Skeletal muscle tissue (tissue), 4 donors: ENCODE data around the gene RAC3. TPM values are rescaled to one million over a fixed set of nuclear protein-coding genes. Genes with fewer than 3 reads are reported as not detected.

Experiments used
- H3K27ac ChIP-seq: one replicate; pipeline ENCODE4 v1.7.0; 2013; ENCODE audit warnings: mild to moderate bottlenecking, low read depth, low read length, inconsistent platforms
- H3K27me3 ChIP-seq, 3 donors: one replicate each; pipeline ENCODE4 v1.7.0; 2013; ENCODE audit warnings: low read length in 3 of 3; ENCODE audit not compliant: control insufficient read depth in 3 of 3, insufficient read depth in 3 of 3
- H3K36me3 ChIP-seq, 3 donors: one replicate each; pipeline ENCODE4 v1.7.0; 2013; ENCODE audit warnings: low read length in 3 of 3; ENCODE audit not compliant: control insufficient read depth in 3 of 3, insufficient read depth in 3 of 3
- H3K4me1 ChIP-seq, 3 donors: one replicate each; pipeline ENCODE4 v1.7.0; 2013; ENCODE audit warnings: low read length in 3 of 3, mild to moderate bottlenecking in 3 of 3; ENCODE audit not compliant: control insufficient read depth in 3 of 3, insufficient read depth in 3 of 3
- H3K4me3 ChIP-seq, 3 donors: one replicate each; pipeline ENCODE4 v1.7.0; 2013; ENCODE audit warnings: low read length in 3 of 3
- H3K9ac ChIP-seq, 3 donors: one replicate each; pipeline ENCODE4 v1.7.0; 2013; ENCODE audit warnings: low read length in 3 of 3, mild to moderate bottlenecking in 3 of 3, moderate library complexity in 2 of 3, low read depth in 1 of 3
- H3K9me3 ChIP-seq, 3 donors: one replicate each; pipeline ENCODE4 v1.7.0; 2013; ENCODE audit warnings: low read length in 3 of 3; ENCODE audit not compliant: control insufficient read depth in 3 of 3
- total RNA-seq: library from RNA; depleted of rRNA; stranded (reverse); fragments of >200 nt; gene quantifications from one replicate; pipeline ENCODE4 v1.2.3, GENCODE V29; 2014
- donor health status: Osteomylitis.

RAC3 gene
- total RNA-seq, 1 donor from 2014 or later: 8.4 TPM

DNA sequence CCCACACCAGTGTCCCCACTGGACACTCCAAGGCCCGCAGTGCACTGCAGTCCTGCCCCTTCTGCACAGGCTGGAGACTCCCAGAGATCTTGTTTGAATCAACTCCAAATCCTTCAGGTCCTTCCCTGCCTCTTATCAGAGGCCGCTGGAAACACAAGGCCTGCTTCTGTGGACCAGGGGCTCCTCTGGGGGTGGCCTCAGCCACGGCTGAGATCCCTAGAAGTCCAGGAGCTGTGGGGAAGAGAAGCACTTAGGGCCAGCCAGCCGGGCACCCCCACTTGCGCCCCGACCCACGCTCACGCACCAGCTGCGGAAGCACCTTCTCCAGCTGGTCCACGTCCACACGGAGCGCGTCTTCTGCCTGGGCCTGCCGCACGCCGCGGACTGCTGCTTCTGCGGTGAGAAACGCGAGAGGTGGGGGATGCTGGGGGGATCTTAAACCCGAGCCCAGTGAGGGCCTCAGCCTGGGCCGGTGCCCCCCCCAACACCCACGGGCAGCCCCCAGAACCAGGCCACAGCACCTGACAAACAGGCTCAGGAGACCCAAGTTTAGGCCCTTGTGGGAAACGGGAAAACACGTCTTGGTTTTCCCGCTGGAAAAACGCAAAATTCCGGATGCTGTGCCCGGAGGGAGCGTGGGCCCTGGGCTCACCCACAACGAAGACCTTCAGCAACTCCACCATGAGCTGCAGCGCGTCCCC is 12.3 kb upstream of the RAC3 start:
- Histone ChIP-seq H3K27me3 (no peaks in the 10 kb centered on the region), H3K4me1 (peaks cover 45 to 59% (median 57%) of the 10 kb centered on the region in 3 donors), H3K36me3 (no peaks in the 10 kb centered on the region), H3K27ac (peak overlapping the region; percentile 25), H3K9me3 (no peaks in the 10 kb centered on the region), H3K4me3 (no peak overlapping the region), H3K9ac (peak overlapping the region in 2 of 3 donors; percentile 20 to 54)

DNA sequence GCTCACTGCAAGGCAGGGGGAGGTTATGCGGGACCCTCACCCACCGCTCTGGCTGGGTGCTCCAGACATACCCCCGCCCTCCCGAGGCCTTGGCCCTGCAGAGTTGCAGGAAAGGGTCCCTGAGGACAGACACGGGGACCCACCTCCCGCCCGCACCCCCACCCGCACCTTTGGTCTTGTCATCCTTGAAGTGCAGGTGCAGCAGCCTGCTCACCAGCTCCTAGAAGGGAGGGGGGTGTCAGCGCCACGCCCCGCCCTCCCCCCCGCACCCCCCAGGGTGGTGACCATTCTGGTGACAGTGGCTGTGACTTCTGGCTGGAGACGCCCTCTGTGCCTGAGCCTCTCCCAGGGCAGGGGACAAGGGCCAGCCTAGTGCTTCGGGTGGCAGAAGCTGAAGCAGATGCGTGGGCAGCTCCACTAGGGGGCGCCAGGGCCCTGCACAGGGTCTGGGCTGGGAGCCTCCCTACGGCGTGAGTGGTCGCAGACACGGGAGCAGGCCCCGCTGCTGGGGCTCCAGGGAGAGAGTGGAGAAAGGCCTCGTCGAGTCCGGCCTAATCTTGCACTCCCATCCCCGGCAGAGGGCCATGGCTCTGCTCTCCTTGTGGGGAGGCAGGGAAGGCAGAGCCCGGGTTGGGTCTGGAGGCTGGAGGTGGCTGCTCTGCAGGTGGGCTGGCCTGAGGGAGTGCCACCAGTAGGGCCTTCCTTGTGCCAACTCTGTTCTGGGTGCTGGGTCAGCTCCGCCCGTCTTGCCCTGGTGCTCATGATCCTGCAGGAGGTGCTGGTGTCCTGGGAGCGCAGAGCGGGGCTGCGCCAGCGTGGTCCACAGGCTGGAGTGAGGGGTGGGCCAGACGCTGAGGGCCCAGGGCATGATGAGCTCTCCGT is 11.5 kb upstream of the RAC3 start:
- H3K27me3 ChIP-seq: no peaks in the 10 kb centered on the region
- H3K4me1 ChIP-seq: peaks cover 46 to 64% (median 61%) of the 10 kb centered on the region in 3 donors
- H3K4me3 ChIP-seq: no peak overlapping the region
- no peaks in the 10 kb centered on the region for H3K36me3 ChIP-seq
- H3K9me3 ChIP-seq: no peaks in the 10 kb centered on the region
- peak overlapping the region in 1 of 3 donors; percentile 54 for H3K9ac ChIP-seq
- no peak overlapping the region for H3K27ac ChIP-seq

DNA sequence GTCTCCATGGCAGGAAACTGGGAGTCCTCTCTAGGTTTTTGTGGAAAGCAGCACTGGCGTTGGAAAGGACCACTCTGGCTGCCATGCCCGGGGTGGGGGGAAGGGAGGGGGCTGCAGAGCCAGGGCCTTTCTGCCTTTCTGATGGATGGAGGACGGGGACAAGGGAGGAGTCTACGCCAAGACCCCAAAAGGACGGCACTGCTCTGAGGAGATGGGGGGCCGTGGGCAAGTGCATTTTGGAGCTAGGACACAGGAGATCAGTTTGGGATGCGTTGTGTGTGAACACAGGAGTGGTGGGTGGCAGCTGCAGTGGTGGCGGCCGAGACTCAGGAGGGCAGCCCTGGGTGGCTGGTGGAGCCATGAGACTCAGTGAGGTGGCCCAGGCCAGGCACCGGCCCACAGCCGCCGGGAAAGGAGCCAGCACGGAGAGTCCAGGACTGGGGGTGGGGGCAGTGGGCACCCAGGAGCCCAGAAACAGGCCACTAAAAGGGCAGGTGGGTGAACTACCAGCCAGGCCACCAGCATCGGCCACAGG is 10.8 kb upstream of the RAC3 start:
- H3K4me3 ChIP-seq: no peak overlapping the region
- peak overlapping the region in 1 of 3 donors; percentile 16 for H3K9ac ChIP-seq
- peaks cover 46 to 64% (median 61%) of the 10 kb centered on the region in 3 donors for H3K4me1 ChIP-seq
- no peaks in the 10 kb centered on the region for H3K27me3 ChIP-seq
- H3K36me3 ChIP-seq: no peaks in the 10 kb centered on the region
- no peaks in the 10 kb centered on the region for H3K9me3 ChIP-seq
- H3K27ac ChIP-seq: no peak overlapping the region

DNA sequence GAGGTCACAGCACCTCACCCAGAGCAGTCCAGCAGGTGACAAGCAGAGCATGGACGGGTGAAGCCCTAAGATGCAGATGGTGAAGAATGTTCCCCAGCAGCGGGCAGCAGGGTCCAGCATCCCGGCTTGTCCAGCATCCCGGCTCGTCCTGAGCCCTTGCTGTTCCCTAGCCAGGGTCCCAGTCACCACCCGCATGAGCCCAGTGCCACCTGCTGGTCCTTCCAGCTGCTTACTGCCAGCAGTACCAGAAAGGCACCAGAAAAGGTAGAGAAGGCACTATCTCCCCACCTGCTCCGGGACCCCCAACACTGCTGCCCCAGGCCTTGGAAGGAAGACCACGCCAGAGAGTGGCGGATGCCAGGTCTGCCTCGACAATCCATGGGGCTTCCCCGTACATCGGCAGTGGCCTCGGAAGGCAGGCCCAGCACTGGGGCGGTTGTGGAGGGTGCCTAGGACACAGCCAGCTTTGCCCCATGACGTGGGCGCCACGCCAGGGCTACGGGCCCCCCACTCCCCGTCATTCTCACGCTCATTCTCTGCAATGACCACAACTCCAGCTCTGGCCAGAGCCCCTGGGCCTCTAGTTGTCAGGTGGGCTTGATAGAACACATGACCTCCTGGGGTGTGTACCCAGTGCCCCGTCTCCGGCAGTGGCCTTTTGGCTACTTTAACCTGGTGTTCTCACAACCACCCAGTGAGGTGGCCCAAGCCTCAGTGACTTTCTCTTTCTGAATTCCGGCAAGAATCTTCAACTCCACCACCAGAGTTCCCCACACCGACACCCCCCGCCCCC is 10.2 kb upstream of the RAC3 start:
- Histone ChIP-seq H3K4me1 (peaks cover 46 to 64% (median 61%) of the 10 kb centered on the region in 3 donors), H3K36me3 (no peaks in the 10 kb centered on the region), H3K4me3 (peak overlapping the region in 2 of 3 donors; percentile 83 to 88), H3K9me3 (no peaks in the 10 kb centered on the region), H3K27ac (no peak overlapping the region), H3K27me3 (no peaks in the 10 kb centered on the region), H3K9ac (peak overlapping the region; percentile 81 to 89 (median 85))

DNA sequence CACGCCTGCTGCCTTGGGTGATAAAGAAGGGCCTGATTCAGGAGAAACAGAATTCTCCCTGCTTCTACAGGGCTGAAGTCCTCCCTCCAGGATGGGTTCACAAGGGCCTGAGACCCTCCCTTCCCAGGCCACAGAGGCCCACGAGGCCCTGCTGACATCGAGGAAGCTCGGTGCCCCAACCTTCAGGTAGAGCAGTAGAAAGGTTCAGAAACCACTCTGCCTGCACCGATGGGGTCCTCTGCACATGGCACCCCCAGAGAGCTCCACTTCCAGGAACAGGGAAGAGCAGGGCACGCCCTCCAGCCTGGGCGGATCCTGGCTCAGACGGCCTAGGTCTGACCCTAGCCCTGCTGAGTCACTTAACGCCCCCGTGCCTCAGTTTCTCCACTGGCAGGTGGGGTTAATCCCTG is 9.6 kb upstream of the RAC3 start:
- H3K9me3 ChIP-seq: no peaks in the 10 kb centered on the region
- H3K27me3 ChIP-seq: no peaks in the 10 kb centered on the region
- H3K27ac ChIP-seq: no peak overlapping the region
- peak overlapping the region; percentile 78 to 88 (median 83) for H3K4me3 ChIP-seq
- H3K4me1 ChIP-seq: peaks cover 46 to 64% (median 61%) of the 10 kb centered on the region in 3 donors
- H3K9ac ChIP-seq: peak overlapping the region; percentile 81 to 89 (median 85)
- peaks cover 0 to 2% (median 0%) of the 10 kb centered on the region in 3 donors for H3K36me3 ChIP-seq

DNA sequence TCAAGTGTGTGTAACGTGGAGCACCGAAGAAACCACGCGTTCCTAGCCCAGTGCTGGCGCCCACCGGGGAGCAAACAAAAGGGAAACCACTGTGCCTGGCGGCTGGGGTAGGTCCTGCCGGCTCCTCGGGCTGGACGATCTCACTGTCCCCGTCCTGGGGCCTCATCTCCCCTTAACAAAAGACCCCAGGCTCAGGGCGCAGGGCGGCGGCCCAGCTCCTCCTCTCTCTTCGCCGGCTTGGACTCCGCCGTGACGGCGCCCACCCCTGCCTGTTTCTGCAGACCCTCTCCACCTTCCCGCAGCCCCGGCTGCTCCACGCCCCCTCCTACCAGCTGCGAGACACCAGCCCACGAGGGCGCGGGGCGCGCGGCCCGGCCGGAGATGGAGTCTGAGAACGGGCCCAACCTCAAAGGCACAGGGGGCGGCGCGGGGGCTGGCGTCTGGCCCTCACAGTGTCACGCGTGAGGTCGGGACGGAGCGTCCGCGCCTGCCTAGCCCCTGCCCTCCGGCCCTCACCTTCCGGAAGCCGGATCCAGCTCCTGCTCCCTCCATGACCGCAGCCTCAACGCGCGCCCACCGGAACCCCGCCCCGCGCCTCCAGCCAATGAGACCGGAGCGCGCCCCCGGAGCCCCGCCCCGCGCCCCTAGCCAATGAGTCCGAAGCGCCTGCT is 9.0 kb upstream of the RAC3 start, which contains the start of gene CENPX:
Gene CENPX (minus strand): TSS at position 569 of the 671 bp plus-strand sequence. CDS start 17 bp downstream, at position 552.
- Histone ChIP-seq H3K4me1 (peaks cover 46 to 61% (median 58%) of the 10 kb centered on the region in 3 donors), H3K27me3 (no peaks in the 10 kb centered on the region), H3K27ac (peak within 1 kb of the TSS; percentile 56), H3K4me3 (peak within 1 kb of the TSS; percentile 78 to 88 (median 83)), H3K9ac (peak within 1 kb of the TSS; percentile 81 to 89 (median 85)), H3K36me3 (peaks cover 0 to 6% (median 0%) of the 10 kb centered on the region in 3 donors), H3K9me3 (no peaks in the 10 kb centered on the region)

DNA sequence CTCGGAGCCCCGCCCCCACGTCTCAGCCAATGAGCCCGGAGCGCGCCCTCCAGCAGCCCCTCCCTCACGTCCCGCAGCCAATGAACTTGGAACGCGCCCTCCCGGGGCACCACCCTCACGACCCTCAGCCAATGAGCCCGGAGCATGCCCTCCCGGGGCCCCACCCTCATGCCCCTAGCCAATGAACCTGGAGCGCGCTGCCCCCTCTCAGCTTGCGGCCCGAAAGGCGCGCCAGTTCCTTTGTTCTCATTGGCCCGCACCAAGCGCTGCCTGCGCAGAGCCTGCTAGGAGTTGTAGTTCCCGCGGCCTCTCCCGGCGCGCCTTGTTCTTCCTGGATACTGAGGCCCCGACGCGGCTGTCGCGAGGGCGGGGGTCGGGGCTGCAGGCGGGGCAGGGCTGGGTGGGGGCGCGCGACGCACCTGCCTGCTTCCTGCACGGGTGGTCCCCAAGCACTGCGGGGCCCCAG is 8.5 kb upstream of the RAC3 start, which contains the start of gene LRRC45:
Gene LRRC45 (plus strand): TSS at position 325 of the 466 bp plus-strand sequence. CDS start 339 bp downstream, outside the sequence.
- Histone ChIP-seq H3K27ac (peak within 1 kb of the TSS; percentile 56), H3K36me3 (peaks cover 0 to 6% (median 2%) of the 10 kb centered on the region in 3 donors), H3K4me3 (peak within 1 kb of the TSS; percentile 78 to 88 (median 83)), H3K9me3 (no peaks in the 10 kb centered on the region), H3K9ac (peak within 1 kb of the TSS; percentile 81 to 89 (median 85)), H3K27me3 (no peaks in the 10 kb centered on the region), H3K4me1 (peaks cover 41 to 55% (median 53%) of the 10 kb centered on the region in 3 donors)

DNA sequence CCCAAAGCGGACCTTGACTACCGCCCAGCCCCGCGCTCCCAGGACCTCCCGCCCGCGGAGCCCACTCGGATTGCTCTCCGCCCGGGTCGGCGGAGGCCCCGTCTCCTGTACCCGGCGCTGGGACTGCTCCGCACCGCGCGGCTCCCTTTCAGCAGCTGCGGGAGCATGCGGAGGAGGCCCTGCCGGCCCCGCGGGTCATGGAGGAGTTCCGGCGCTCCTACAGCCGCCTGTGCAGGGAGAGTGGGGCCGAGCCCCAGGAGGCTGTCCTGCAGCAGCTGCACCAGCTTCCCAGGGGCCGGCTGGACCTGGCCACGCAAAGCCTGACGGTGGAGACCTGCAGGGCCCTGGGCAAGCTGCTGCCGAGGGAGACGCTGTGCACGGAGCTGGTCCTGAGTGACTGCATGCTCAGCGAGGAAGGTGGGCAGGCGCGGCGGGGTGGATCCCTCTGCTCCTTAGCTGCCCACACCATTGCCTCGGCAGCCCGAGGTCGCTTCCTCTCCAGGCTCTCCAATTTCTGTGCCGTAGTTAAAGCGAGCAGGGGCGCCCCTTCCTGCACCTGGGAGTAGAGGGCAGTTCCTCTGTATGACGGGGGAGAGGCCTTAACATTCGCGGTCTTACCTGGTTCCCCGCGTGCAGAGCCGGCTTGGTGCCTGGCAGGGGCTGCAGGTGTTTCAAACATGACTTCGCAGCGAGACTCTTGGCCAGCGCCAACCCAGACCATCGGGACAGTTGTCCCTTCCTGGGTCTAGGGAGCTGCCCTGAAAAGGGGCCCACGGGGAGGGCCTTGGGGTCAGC is 7.8 kb upstream of the RAC3 start:
- Histone ChIP-seq H3K4me1 (peaks cover 35 to 49% (median 46%) of the 10 kb centered on the region in 3 donors), H3K27ac (no peak overlapping the region), H3K9ac (peak overlapping the region; percentile 65 to 84 (median 70))

More for the DNA sequence above, 7.8 kb upstream of the RAC3 start:
- peaks cover 0 to 6% (median 2%) of the 10 kb centered on the region in 3 donors for H3K36me3 ChIP-seq
- H3K27me3 ChIP-seq: no peaks in the 10 kb centered on the region
- H3K9me3 ChIP-seq: no peaks in the 10 kb centered on the region
- peak overlapping the region; percentile 73 to 82 (median 77) for H3K4me3 ChIP-seq
